GM08714 (cell line): ENCODE results near the gene VPS11.

Experiments used
- H3K4me3 ChIP-seq: fragments of 200-500 bp; sonication (Bioruptor generic); 2 replicates; pipeline ENCODE4 v1.5.1; 2014; ENCODE audit warnings: mild to moderate bottlenecking, low read length, inconsistent platforms
- ZNF274 ChIP-seq: IDR thresholded peaks from 2 replicates; pipeline ENCODE4 v1.6.1; 2012; ENCODE audit warnings: mild to moderate bottlenecking, low read depth, low read length

The VPS11 gene

GRCh38 chr11:119081682-119082260, 14.2 kb downstream of the VPS11 start:
- H3K4me3 ChIP-seq: no peak overlapping the region
- TF ChIP-seq ZNF274: no peak

- no peak for TF ChIP-seq ZNF274
These were observed 17.2 kb downstream of the VPS11 start, which contains the start of gene HMBS for GRCh38 chr11:119084663-119085436. TSS of gene HMBS (plus strand) at chr11:119084881. CDS start at chr11:119085034, 153 bp downstream.

GRCh38 chr11:119085437-119085847, 17.8 kb downstream of the VPS11 start:
- TF ChIP-seq ZNF274: no peak
- peak overlapping the region; percentile 87 for H3K4me3 ChIP-seq

More at GRCh38 chr11:119084663-119085436, 17.2 kb downstream of the VPS11 start, which contains the start of gene HMBS:
- peak within 1 kb of the TSS; percentile 87 for H3K4me3 ChIP-seq

GRCh38 chr11:119087123-119087522, 19.5 kb downstream of the VPS11 start:
- TF ChIP-seq ZNF274: no peak
- H3K4me3 ChIP-seq: no peak overlapping the region

GRCh38 chr11:119087747-119088241, 20.2 kb downstream of the VPS11 start:
- TF ChIP-seq ZNF274: no peak
- H3K4me3 ChIP-seq: no peak overlapping the region

- TF ChIP-seq ZNF274: no peak
- H3K4me3 ChIP-seq: no peak overlapping the region
These were observed 20.8 kb downstream of the VPS11 start for GRCh38 chr11:119088406-119088805.

GRCh38 chr11:119089319-119089718, 21.7 kb downstream of the VPS11 start:
- TF ChIP-seq ZNF274: no peak
- no peak overlapping the region for H3K4me3 ChIP-seq

- no peak overlapping the region for H3K4me3 ChIP-seq
- no peak for TF ChIP-seq ZNF274
These were observed 23.6 kb downstream of the VPS11 start for GRCh38 chr11:119091178-119091577.

- TF ChIP-seq ZNF274: no peak
- peak overlapping the region; percentile 91; the same call in 1 of the 2 replicates for H3K4me3 ChIP-seq
These were observed 24.6 kb downstream of the VPS11 start for GRCh38 chr11:119091966-119092879.

GRCh38 chr11:119092880-119093842, 25.5 kb downstream of the VPS11 start:
- TF ChIP-seq ZNF274: no peak
- peak overlapping the region; percentile 91 for H3K4me3 ChIP-seq

- peak overlapping the region; percentile 91 for H3K4me3 ChIP-seq
- no peak for TF ChIP-seq ZNF274
These were observed 26.6 kb downstream of the VPS11 start for GRCh38 chr11:119093942-119094815.

GRCh38 chr11:119094816-119095065, 27.1 kb downstream of the VPS11 start:
- no peak for TF ChIP-seq ZNF274
- H3K4me3 ChIP-seq: peak overlapping the region; percentile 91
